Limb (tissue), 2 donors: ENCODE measurements around the gene SPCS3.
"Not testable (repeated sequence)": the region's sequence is repeated elsewhere in the genome, so short reads cannot be mapped to it uniquely, and the experiment has no call there.

Experiments
- DNase-seq, 2 donors: peaks; one replicate each; pipeline ENCODE4 v3.0.0-alpha.2; 2016; ENCODE audit errors: extremely low spot score in 2 of 2

SPCS3 gene

DNA sequence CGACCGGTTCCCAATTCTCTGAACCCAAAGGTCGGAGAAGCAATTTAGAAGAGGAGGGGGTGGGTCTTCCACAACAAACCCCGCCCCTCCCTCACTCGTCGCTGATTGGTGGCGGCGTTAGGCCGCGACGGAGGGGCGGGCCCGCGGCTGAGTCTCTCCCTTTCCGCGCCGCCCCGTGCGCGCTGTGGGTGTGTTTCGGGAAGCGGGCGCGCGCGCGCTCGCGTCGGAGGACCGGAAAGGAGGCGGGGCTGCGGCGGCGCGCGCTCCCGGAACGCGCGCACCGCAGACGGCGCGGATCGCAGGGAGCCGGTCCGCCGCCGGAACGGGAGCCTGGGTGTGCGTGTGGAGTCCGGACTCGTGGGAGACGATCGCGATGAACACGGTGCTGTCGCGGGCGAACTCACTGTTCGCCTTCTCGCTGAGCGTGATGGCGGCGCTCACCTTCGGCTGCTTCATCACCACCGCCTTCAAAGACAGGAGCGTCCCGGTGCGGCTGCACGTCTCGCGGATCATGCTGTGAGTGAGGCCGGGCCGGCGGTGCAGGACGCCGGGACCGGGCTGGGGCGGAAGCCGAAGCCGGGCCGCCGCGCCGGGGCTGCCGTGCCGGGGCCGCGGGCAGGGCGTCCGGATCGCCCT is at the start of gene SPCS3:
SPCS3 (plus strand) TSS at position 263 of the 636 bp plus-strand sequence; CDS start at position 374, 111 bp downstream.
- DNase-seq: peak; percentile 96 to 98

DNA sequence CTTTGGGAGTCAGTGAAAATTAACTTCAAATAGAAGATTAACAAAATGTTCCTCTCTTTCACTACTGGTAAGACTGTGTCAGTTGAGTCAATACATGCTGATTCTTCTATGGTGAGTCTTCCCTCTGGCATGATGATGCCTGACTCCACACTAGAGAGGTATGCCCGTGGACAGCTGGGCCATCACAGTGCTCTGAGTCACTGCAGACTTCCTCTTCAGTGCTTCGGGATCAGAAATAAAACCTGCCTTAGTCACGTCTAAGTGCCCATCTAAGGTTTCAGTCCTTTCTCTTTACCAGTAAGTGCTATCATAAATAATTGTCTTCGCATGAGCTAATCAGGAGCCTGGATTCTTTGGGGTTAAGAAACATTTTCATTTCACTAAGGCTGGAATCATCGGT is 49.1 kb upstream of the SPCS3 start:
- no peak for DNase-seq

DNA sequence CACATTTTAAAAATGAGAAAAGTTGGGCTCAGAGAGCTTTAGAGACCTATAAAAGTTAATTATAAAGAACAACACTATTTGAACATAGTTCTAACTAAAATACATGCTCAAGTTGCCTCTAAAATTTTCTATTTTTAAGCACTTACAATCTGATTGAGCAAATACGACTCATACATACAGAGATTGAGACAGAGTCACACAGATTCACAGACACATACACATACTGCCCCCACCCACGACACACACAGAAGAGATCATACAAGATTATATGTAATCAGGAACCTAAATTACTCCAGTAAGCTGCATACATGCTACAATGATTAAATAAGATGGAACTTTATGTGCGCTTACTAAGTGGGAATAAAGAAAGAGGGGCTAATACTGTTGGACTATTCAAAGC is 48.0 kb upstream of the SPCS3 start:
- no peak for DNase-seq

DNA sequence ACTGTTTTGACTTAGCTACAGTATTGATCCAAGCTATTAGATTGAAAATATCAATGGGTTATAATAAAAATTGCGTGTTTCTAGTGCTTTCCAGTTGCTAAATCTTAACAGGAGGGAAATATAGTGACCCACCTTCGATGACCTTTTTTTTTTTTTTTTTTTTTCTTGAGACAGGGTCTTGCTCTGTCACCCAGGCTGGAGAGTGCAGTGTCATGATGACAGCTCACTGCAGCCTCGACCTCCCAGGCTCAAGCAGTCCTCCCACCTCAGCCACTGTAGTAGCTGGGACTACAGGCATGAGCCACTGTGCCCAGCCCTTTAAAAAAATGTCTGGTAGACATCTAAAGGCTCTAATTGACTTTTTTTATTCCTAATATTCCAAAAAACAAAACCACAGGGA is 47.0 kb upstream of the SPCS3 start:
- DNase-seq: no peak

DNA sequence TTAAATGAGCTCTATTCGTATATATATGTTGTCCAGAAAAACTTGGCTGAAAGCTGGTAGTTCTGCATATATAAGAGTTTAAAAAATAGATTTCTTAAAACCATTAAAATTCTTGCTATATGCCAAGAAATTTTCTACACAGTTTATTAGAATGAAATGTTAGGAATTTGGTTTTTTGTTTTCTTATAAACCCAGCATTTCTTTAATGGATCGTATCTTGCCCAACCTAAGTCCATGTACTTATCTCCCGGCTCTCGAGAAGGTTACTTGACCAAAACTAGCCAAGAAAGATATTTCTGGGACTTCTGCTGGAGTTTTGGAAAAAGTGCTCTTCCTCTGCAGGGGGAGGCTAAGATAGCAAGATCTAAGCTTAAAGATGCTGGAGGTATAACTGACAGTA is 46.0 kb upstream of the SPCS3 start:
- DNase-seq: no peak

DNA sequence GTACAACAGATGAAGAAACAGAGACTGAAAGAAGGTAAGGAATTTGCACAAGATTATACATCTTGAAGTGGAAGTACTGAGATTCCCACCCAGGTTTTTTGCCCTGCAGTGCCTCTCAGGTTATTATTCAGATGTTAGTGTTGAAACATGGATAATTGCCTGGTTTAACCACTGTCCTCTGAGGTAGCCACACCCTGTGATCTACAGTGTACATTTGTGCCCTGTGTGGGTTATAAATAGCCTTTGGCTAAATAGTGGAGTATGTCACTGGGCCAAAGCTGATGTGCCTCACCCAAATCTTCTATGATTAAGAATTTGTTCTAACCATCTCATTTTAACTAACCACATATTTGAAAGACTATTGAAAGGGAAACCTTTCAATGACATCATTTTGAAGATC is 45.3 kb upstream of the SPCS3 start:
- no peak for DNase-seq

DNA sequence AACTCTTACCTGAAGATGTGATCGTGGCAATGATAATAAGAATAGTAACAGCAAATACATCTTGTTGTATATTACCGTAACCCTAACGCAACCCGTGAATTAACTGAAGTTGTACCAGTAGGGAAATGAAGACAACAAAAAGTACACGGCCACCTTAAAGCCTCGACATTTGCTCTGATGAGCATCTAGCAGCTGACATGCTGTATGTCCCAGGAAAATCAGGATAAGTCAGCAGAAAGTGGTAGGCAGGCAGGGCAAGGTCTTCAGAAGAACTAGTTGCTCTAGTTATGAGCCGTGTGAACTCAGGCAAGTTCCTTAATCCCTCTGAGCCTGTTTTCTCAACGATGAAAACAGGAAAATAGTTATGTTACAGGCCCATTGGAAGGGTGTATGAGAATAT is 43.1 kb upstream of the SPCS3 start:
- DNase-seq: no peak

DNA sequence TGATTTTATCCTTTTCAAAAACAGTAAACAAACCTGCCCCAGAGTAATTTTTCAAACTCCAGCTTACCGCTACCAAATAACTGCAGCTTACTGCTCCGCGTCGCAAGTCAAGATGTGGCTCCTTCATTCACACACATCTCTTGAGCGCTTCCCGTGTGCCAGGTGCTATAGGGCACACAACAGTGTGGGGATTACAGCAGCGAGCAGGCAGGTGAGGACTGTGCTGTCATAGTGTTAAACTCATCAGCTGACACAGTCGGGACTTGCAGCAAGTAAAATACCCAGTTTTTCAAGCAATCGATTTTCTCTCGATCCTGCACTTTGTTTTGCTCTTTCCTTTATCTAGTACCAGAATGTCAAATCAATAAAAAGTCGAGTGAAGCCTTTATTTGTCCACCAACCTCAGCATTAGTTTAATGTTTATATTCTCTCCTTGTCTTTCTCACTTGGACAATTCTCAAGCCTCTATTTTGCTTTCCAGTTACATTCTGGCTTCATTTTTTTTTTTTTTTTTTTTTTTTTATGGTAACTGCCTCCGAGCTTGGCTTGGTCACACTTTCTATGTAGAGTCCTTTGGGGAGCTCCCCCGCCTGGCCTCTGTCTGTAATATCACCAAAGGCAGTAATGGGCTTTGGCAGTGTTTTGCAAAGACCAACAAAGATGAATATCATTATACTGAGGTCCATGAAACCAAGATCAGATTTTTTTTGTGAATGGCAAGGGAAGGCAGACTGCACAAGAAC is 42.4 kb upstream of the SPCS3 start:
- DNase-seq: peak in 1 of 2 donors; percentile 42

DNA sequence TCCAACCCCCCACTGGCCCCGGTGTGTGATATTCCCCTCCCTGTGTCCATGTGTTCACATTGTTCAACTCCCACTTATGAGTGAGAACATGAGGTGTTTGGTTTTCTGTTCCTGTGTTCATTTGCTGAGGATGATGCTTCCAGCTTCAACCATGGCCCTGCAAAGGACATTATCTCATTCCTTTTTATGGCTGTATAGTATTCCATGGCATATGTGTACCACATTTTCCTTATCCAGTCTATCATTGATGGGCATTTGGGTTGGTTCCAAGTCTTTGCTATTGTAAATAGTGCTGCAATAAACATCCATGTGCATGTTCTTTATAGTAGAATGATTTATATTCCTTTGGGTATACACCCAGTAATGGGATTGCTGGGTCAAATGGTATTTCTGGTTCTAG is 40.2 kb upstream of the SPCS3 start:
- DNase-seq: not testable (repeated sequence)

DNA sequence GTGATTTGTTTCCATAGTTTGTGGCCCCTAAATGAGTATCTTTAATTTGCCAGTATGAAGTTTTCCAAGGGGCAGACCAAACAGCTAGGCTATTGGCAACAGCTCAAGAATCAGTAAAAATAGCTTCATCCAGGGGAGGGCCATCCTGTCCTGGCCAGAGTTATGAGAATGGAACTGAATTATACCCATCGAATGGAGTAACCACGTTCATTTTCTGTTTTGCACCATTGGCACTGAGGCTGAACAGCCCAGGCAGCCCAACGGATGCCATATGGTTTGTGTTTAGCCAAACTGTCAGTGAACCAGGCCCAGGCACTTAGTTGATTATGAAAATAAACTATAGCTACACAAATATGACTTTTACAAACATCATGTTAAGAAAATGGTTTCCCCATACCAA is 33.0 kb upstream of the SPCS3 start:
- no peak for DNase-seq

DNA sequence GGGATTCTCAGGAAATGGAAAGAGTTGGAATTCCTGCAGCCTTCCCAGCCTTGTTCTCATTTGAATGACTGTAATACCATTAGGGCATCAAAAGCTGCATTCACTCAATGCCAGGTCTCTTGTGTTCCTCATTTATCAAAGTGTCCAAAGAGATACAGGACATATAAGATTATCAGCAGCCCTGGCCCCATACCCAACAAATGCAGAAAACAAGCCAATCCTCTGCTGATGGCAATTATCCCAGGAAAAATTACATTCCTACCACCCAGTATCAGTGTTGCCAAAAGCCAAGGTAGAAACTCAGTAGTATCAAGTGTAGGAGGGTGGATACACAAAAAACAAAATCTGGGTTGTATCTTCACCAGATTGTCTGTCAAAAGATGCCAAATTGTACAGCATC is 32.2 kb upstream of the SPCS3 start:
- no peak for DNase-seq

DNA sequence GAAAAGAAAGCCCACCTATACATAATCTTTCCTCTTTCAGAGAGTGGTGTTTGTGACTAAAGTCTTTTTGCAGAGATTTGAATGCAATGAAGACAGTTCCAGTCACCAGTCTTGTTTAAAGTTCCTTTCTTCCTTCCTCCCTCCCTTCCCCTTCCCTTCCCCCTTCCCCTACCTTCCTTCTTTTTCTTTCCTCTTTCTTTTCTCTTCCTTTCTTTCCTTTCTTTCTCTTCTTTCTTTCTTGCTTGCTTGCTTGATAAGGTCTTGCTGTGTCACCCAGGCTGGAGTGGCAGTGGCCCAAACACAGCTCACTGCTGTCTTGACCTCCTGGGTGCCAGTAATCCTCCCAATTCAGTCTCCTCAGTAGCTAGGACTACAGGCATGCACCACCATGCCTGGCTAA is 31.7 kb upstream of the SPCS3 start:
- no peak for DNase-seq

DNA sequence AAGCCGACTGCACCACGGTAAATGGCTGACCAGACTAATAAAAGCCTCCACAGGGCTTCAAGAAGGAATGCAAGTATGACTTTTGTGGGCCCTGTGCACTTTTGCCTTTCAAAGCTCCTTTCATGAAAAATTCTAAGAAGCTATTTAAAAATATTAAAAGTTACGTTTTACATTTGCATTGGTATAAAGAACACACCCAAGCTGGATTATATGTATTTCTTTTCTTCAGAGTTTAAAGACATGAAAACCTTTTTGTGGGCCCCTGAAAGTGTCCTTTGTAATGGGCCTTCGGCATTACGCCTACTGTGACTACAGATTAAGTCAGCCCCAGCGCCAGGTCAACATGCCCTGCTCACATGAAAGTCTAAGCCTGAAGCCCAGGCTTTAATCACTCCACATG is 30.2 kb upstream of the SPCS3 start:
- DNase-seq: no peak

DNA sequence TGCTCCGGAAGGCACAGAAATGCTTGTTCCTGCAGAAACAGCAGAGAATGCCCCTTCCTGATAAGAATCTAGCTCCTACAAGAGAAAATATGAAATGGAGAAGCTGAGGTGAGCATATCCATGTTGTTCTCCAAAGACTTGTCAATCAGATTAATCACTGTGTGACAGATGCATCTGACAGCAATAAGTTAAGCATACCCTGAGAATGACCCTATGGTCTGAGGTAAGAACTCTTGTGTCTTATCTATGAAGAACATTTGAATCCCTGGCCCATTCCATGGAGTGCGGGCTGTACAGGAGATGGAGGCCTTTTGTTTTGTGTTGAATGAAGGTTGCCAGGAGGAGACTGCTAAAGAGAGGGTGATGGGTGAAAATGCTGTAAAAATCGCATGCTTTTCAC is 29.2 kb upstream of the SPCS3 start:
- no peak for DNase-seq

DNA sequence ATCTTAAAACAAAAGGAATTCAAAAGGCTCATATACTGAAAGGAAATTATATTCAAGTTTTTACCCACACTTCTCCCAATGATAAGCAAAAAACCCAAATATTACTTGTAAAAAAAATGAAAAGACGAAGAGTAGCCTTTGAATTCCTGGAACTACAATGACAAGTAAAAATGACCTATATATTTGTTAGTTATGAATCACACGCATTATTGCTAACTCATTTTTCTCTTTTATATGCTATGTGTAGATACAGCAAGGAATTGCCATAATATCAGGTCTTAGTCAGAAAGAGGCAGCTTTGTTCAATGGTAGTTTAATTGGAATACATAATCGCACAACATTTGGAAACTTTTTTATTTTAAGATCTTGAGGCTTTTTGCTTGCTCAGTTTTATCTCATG is 28.0 kb upstream of the SPCS3 start:
- DNase-seq: no peak

DNA sequence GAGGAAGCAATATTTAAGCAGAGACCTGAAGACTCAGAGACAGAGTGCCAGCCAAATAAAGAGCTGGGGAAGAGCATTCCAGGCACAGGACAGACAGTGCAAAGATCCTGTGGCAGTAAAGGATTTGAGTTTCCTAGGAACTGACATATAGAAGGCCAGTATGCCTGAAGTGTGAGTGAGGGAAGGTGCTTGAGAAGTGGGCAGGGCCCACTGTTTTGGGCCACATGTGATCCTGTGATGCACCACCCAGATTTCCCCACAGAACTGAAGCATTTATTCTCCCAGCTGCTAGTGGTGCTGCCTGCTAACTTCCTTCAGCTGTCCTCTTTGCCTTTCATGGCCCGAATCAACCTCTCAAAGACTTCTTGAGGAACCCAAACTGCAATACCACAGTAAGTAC is 26.8 kb upstream of the SPCS3 start:
- DNase-seq: no peak

DNA sequence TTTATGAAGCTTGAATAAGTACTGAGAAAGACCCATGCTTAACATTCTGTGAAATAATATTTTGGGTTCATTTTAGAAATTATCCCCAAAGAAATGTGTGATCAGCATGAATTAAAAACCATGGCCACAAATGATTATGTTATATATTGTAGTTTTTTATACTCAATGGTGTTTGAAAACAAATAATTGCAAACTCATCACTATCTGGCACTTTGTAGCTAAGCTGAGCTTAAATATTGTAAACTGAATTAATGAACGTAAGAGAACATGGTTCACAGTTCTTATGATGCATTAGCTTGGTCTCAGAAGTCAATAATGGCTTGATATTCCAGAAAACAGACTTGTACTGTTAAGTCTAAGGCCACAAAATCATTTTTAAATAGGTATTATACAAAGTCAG is 26.1 kb upstream of the SPCS3 start:
- DNase-seq: no peak

DNA sequence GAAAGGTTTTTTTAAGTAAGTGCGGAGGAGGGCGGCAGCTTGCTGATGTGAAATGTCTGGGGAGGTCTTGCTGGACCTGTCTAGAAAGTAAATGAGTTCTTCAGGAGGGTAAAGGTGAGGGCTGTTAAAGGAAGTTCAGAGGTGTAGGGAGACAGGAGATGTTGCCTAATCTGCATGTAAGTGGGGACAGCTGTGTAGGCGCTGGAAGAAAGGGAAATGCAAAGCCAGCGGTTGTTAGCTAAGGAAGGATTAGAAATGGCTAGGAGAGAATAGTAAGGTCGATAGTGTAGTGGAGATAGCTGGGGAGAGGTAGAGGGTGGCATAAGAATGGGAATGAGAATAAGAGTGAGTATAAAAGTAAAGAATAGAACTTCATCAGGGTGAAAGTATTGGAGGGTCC is 23.9 kb upstream of the SPCS3 start:
- not testable (repeated sequence) for DNase-seq

DNA sequence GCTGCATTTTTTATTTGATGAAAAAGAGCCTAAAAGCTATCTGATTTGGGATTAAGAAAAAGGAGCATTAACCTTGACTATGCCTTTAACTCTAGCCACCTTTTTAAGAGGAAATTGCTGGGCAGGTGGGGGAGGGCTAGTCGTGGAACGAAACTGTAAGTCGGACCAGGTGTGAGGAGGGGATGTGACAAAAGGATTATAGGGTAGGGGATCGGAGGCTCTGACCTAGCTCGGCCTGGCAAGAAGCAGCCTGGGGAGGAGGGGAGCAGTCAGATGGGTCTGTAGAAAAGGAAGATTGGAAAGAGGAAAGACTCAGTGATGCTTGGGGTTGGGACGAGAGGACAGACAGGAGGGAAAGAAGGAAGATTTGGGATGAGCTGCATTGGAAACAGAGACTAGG is 21.1 kb upstream of the SPCS3 start:
- no peak for DNase-seq

DNA sequence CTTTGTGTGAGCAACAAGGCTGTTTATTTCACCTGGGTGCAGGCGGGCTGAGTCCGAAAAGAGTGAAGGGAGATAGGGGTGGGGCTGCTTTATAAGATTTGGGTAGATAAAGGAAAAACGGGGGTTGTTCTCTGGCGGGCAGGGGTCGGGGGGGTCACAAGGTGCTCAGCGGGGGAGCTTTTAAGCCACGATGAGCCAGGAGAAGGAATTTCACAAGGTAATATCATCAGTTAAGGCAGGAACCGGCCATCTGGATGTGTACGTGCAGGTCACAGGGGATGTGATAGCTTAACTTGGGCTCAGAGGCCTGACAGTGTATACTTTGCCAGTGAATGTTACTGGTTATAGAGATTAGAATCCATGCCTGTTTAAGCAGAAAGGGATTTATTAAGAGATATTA is 19.7 kb upstream of the SPCS3 start:
- DNase-seq: no peak

DNA sequence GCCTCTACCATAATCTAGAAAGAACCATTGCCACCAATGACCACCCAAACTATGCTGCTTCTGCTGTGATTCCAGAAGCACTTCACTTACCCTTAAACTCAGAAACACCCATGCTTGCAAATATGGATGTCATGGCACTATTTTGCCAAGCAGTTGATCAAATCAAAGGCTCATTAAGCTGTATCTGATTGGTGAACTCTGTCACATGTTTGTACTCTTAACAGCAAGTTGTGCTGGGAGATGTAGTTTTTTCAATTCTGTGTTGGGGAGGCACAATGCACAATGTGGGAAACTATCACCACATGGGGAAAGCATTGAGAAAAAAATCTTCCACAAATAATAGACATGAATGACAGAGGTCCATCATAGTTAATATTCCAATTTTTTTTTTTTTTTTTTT is 19.2 kb upstream of the SPCS3 start:
- no peak for DNase-seq

DNA sequence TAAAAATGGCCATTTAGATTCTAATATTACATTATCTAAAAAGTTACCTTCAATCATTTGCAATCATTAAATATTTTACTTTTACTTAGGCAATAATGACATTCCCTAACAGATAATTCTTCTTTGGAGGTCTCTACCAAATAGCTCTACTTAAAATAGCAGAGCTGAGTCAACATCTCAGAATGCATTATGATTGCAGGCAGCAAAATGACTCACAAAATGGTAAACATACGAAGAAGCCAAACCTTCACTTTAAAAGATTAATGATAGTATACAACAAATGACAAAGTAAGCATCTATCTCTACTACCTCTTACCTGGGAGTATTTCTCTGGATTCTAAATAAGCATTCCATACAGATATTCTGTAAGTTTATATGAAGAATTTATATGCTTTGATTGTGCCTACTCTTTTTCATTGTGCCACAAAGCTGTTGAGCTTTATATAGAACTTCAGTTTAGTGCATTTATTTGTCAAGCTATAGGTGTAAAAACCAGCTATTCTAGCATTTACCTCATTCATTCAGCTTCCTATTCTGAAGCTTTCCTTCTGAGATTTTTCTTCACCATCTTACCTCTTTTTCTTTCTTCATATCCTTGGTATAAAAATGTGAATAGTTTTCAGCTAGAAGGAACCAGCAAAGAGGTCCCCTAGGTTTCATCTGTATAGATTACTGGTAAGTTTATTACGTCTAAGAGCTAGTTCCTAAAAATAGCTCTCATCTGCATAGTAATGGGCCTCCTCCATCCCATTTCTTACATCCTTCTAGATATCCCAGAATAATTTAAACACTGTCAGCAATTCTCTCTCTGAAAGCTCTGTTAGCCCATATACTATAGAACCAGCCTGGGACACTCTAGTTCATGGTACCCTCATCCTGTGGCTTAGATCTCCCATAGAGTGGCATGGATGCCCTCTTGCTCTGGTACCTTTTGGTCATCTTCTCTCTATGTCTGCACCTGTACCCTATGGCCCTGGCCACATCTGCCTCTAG is 17.2 kb upstream of the SPCS3 start:
- no peak for DNase-seq
